Endodermal cell (in vitro differentiated cells): ENCODE measurements around the gene INPP4B. TPM values are rescaled to one million over a fixed set of nuclear protein-coding genes. Genes with fewer than 3 reads are reported as not detected.

ENCODE experiments used
- DNase-seq: peaks from one replicate; pipeline ENCODE4 v3.0.0-alpha.2; 2017
- H3K27ac ChIP-seq: 2 replicates; pipeline ENCODE4 v1.5.1; 2013; ENCODE audit warnings: mild to moderate bottlenecking, low read depth, low read length, moderate library complexity
- H3K27me3 ChIP-seq: 2 replicates; pipeline ENCODE4 v1.6.1; 2013; ENCODE audit warnings: mild to moderate bottlenecking, low read length, moderate library complexity; ENCODE audit not compliant: insufficient read depth, control insufficient read depth, poor library complexity, severe bottlenecking
- H3K36me3 ChIP-seq: 2 replicates; pipeline ENCODE4 v1.7.0; 2013; ENCODE audit warnings: mild to moderate bottlenecking, low read length, moderate library complexity; ENCODE audit not compliant: control insufficient read depth, insufficient read depth
- H3K4me1 ChIP-seq: one replicate; pipeline ENCODE4 v1.7.0; 2013; ENCODE audit warnings: low read length; ENCODE audit not compliant: control insufficient read depth, insufficient read depth
- H3K4me3 ChIP-seq: 2 replicates; pipeline ENCODE4 v1.5.1; 2013; ENCODE audit warnings: mild to moderate bottlenecking, low read length, moderate library complexity
- H3K9ac ChIP-seq: 2 replicates; pipeline ENCODE4 v1.6.1; 2013; ENCODE audit warnings: mild to moderate bottlenecking, low read length, moderate library complexity; ENCODE audit not compliant: poor library complexity, severe bottlenecking; ENCODE audit errors: extremely low read depth
- H3K9me3 ChIP-seq: 2 replicates; pipeline ENCODE4 v1.6.1; 2013; ENCODE audit warnings: mild to moderate bottlenecking, low read length, moderate library complexity; ENCODE audit not compliant: control insufficient read depth
- H3K27ac Mint-ChIP-seq: 2 replicates; pipeline ENCODE4 v1.8.0; 2020; ENCODE audit warnings: mixed read lengths
- H3K27me3 Mint-ChIP-seq: 2 replicates; pipeline ENCODE4 v1.8.0; 2021; ENCODE audit warnings: mild to moderate bottlenecking, mixed read lengths; ENCODE audit not compliant: insufficient read depth
- H3K36me3 Mint-ChIP-seq: 2 replicates; pipeline ENCODE4 v1.8.0; 2020; ENCODE audit warnings: low read depth, mixed read lengths
- H3K4me1 Mint-ChIP-seq: 2 replicates; pipeline ENCODE4 v1.8.0; 2020; ENCODE audit warnings: mixed read lengths
- H3K4me3 Mint-ChIP-seq: 2 replicates; pipeline ENCODE4 v1.8.0; 2020; ENCODE audit warnings: mild to moderate bottlenecking, moderate library complexity, mixed read lengths
- H3K9me3 Mint-ChIP-seq: 2 replicates; pipeline ENCODE4 v1.8.0; 2020; ENCODE audit warnings: mild to moderate bottlenecking, mixed read lengths
- WGBS, 2 experiments: methylation state at CpG; one replicate each; pipeline versions ENCODE4 v1.1.5 to v1.1.7; 2013; ENCODE audit warnings: missing lambda C conversion rate in 2 of 2, mixed read lengths in 1 of 2; ENCODE audit not compliant: insufficient coverage in 1 of 2, insufficient read length in 1 of 2; 5-methylcytosine and 5-hydroxymethylcytosine counted together
- total RNA-seq, 2 donors: library from RNA; stranded (reverse); fragmentation: NEBNext Ultra II Directional in 1 of 2; extraction: Animal tissue kit (Norgen Biotek cat#: 25700) in 1 of 2; gene quantifications; 2 replicates in 1 of 2; 3 replicates in 1 of 2; pipeline ENCODE4 v1.2.1, GENCODE V29; 2021
- TF ChIP-seq, protein P1 (sequence below): fragments of 200-600 bp; sonication (generic); conservative IDR thresholded peaks from 2 replicates; pipeline ENCODE4 v1.5.0; 2021; ENCODE audit warnings: antibody characterized with exemption, mild to moderate bottlenecking

INPP4B gene
- total RNA-seq, 2 donors from 2014 or later: 0.64 to 0.66 TPM

DNA sequence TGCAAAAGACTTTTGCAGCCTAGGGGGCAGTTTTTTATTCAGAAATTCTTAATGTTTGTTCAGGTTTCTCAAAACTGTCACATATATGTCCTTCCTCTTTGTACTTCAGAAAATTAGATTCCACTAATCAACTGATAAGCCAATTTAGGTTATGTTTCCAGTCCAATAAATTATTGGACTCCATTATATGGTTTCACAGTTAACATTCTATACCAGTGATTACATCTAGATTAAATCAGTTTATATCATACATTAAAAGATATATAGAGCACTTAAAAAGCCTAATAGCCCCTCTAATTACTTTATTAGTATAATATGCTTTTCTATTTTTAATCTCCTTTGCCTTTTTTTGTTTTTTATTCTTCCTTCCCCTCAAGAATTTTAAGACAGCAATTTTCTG is 434.1 kb downstream of the INPP4B start:
- H3K27ac ChIP-seq: no peak overlapping the region
- H3K27me3 ChIP-seq: no peaks in the 10 kb centered on the region
- H3K4me1 ChIP-seq: no peaks in the 10 kb centered on the region
- TF ChIP-seq, protein P1, sequence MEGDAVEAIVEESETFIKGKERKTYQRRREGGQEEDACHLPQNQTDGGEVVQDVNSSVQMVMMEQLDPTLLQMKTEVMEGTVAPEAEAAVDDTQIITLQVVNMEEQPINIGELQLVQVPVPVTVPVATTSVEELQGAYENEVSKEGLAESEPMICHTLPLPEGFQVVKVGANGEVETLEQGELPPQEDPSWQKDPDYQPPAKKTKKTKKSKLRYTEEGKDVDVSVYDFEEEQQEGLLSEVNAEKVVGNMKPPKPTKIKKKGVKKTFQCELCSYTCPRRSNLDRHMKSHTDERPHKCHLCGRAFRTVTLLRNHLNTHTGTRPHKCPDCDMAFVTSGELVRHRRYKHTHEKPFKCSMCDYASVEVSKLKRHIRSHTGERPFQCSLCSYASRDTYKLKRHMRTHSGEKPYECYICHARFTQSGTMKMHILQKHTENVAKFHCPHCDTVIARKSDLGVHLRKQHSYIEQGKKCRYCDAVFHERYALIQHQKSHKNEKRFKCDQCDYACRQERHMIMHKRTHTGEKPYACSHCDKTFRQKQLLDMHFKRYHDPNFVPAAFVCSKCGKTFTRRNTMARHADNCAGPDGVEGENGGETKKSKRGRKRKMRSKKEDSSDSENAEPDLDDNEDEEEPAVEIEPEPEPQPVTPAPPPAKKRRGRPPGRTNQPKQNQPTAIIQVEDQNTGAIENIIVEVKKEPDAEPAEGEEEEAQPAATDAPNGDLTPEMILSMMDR: no peak
- no peak overlapping the region for H3K4me3 ChIP-seq
- Mint-ChIP-seq H3K36me3 (no peaks in the 10 kb centered on the region), H3K9me3 (peaks cover 2% of the 10 kb centered on the region), H3K27ac (no peak overlapping the region), H3K4me1 (peaks cover 13% of the 10 kb centered on the region), H3K4me3 (no peak overlapping the region), H3K27me3 (no peaks in the 10 kb centered on the region)
- no peak overlapping the region for H3K9ac ChIP-seq
- H3K9me3 ChIP-seq: no peaks in the 10 kb centered on the region
- H3K36me3 ChIP-seq: no peaks in the 10 kb centered on the region
- no peak for DNase-seq

DNA sequence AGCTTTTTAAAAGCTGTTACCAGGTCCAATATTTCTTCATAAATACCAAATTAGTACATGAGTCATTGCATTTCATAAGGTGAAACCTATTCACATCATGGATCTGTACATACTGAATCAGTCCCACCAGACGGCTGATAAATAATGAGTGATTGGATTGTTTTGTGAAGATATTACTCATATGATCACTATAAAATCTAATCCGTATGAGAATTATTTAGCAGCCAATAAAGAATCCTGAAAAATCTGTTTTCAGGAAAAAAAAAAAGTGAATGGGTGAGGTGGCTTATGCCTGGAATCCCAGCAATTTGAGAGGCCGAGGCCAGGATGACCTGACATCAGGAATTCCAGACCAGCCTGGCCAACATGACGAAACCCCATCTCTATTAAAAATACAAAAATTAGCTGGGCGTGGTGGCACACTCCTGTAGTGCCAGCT is 438.1 kb downstream of the INPP4B start:
- H3K4me1 ChIP-seq: peaks cover 8% of the 10 kb centered on the region
- Mint-ChIP-seq H3K4me3 (no peak overlapping the region), H3K27ac (no peak overlapping the region), H3K27me3 (no peaks in the 10 kb centered on the region), H3K4me1 (peaks cover 27% of the 10 kb centered on the region), H3K9me3 (no peaks in the 10 kb centered on the region), H3K36me3 (no peaks in the 10 kb centered on the region)
- H3K4me3 ChIP-seq: no peak overlapping the region
- 80 to 91% methylated on average over 1 to 4 of the region's 5 CpGs for WGBS, 2 experiments
- no peak overlapping the region for H3K27ac ChIP-seq
- TF ChIP-seq, protein P1: no peak
- H3K9me3 ChIP-seq: no peaks in the 10 kb centered on the region
- DNase-seq: no peak
- no peaks in the 10 kb centered on the region for H3K36me3 ChIP-seq
- no peaks in the 10 kb centered on the region for H3K27me3 ChIP-seq
- H3K9ac ChIP-seq: no peak overlapping the region

DNA sequence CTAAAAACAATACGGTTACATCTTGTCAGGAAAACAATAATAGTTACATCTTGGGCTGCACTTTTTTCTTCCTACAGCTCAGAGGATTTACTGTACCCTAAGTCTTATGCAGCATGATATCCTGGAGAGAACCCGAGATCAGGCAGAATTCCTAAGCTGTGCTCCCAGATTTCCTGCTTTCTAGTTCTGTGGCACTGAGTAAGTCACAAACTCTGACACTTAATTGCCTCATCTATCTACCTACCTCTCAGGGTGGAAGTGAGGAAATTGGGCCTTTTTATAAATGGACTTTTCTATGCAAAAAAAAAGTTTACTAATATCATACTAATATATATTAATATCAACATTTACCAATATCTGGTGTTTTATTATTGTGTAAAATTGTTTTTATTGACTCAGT is 438.5 kb downstream of the INPP4B start:
- Histone ChIP-seq H3K4me1 (peaks cover 8% of the 10 kb centered on the region), H3K27ac (no peak overlapping the region), H3K36me3 (no peaks in the 10 kb centered on the region), H3K9ac (no peak overlapping the region), H3K4me3 (no peak overlapping the region), H3K9me3 (no peaks in the 10 kb centered on the region), H3K27me3 (no peaks in the 10 kb centered on the region)
- no peak overlapping the region for H3K4me3 Mint-ChIP-seq
- 80 to 88% methylated on average over 2 of the region's 2 CpGs for WGBS, 2 experiments
- no peaks in the 10 kb centered on the region for H3K27me3 Mint-ChIP-seq
- no peaks in the 10 kb centered on the region for H3K36me3 Mint-ChIP-seq
- no peaks in the 10 kb centered on the region for H3K9me3 Mint-ChIP-seq
- DNase-seq: no peak
- TF ChIP-seq, protein P1: no peak
- no peak overlapping the region for H3K27ac Mint-ChIP-seq
- peaks cover 28% of the 10 kb centered on the region for H3K4me1 Mint-ChIP-seq
